BE2C (cell line): ENCODE data around the gene MAGEB4. TPM values are rescaled to one million over a fixed set of nuclear protein-coding genes. Genes with fewer than 3 reads are reported as not detected.
"Not testable (repeated sequence)": the region's sequence is repeated elsewhere in the genome, so short reads cannot be mapped to it uniquely, and the experiment has no call there.

Source experiments
- DNase-seq: peaks from one replicate; pipeline ENCODE4 v3.0.0-alpha.2; 2020
- H3K27me3 ChIP-seq: fragments of 250-450 bp; sonication (Bioruptor Pico); 2 replicates; pipeline ENCODE4 v1.5.1; 2020; ENCODE audit warnings: mild to moderate bottlenecking
- H3K36me3 ChIP-seq: fragments of 250-450 bp; sonication (Bioruptor Pico); 2 replicates; pipeline ENCODE4 v1.5.1; 2020; ENCODE audit warnings: mild to moderate bottlenecking
- H3K4me1 ChIP-seq: fragments of 250-450 bp; sonication (Bioruptor Pico); 2 replicates; pipeline ENCODE4 v1.5.1; 2020
- H3K4me3 ChIP-seq: 2 replicates; pipeline ENCODE4 v1.5.1; 2011; ENCODE audit warnings: low read depth, low read length
- H3K9me3 ChIP-seq: fragments of 250-450 bp; sonication (Bioruptor Pico); 2 replicates; pipeline ENCODE4 v1.5.1; 2020
- polyA plus RNA-seq: library from polyadenylated mRNA; unstranded; fragments of >200 nt; gene quantifications from one replicate; pipeline ENCODE4 v1.2.1, GENCODE V29; 2012; ENCODE audit warnings: low read depth, missing spikeins; ENCODE audit not compliant: insufficient read length, insufficient read depth
- TF ChIP-seq, protein P1 (sequence below): IDR thresholded peaks from 2 replicates; pipeline ENCODE4 v1.5.1; 2012; ENCODE audit warnings: mild to moderate bottlenecking, low read depth, low read length

Gene MAGEB4
- not detected for polyA plus RNA-seq

DNA sequence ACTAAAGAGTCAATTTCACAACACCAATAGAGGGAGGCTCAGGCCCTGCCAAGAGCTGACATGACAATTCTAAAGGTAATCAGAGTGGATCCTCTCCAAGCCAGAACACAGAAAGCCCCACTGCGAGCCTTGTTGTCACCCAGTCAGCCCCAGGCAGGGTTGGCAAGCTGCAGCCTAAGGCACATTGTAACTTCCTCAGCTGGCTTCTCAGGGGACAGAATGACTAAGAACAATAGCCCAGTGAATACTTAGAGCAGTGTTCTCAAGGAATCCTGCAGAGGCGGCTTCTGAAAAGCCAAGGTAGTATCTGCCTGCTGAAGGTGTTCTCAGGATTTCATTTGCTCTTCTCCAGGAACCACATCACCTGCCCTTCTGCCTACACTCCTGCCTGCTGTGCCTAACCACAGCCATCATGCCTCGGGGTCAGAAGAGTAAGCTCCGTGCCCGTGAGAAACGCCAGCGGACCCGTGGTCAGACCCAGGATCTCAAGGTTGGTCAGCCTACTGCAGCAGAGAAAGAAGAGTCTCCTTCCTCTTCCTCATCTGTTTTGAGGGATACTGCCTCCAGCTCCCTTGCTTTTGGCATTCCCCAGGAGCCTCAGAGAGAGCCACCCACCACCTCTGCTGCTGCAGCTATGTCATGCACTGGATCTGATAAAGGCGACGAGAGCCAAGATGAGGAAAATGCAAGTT, at the start of gene MAGEB4:
Gene MAGEB4, plus strand, starts transcription at position 277 of the 692 bp plus-strand sequence. Its CDS starts 136 bp downstream, at position 413.
- no peak for DNase-seq
- H3K4me1 ChIP-seq: no peaks in the 10 kb centered on the region
- TF ChIP-seq, protein P1, sequence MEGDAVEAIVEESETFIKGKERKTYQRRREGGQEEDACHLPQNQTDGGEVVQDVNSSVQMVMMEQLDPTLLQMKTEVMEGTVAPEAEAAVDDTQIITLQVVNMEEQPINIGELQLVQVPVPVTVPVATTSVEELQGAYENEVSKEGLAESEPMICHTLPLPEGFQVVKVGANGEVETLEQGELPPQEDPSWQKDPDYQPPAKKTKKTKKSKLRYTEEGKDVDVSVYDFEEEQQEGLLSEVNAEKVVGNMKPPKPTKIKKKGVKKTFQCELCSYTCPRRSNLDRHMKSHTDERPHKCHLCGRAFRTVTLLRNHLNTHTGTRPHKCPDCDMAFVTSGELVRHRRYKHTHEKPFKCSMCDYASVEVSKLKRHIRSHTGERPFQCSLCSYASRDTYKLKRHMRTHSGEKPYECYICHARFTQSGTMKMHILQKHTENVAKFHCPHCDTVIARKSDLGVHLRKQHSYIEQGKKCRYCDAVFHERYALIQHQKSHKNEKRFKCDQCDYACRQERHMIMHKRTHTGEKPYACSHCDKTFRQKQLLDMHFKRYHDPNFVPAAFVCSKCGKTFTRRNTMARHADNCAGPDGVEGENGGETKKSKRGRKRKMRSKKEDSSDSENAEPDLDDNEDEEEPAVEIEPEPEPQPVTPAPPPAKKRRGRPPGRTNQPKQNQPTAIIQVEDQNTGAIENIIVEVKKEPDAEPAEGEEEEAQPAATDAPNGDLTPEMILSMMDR: no peak
- H3K36me3 ChIP-seq: no peaks in the 10 kb centered on the region
- H3K4me3 ChIP-seq: no peak within 1 kb of the TSS
- H3K27me3 ChIP-seq: no peaks in the 10 kb centered on the region
- no peaks in the 10 kb centered on the region for H3K9me3 ChIP-seq

- not testable (repeated sequence) for H3K27me3 ChIP-seq, H3K4me1 ChIP-seq, DNase-seq, H3K9me3 ChIP-seq, H3K36me3 ChIP-seq, H3K4me3 ChIP-seq
These were observed 47.9 kb upstream of the MAGEB4 start for GRCh38 chrX:30193910-30194309.

DNA sequence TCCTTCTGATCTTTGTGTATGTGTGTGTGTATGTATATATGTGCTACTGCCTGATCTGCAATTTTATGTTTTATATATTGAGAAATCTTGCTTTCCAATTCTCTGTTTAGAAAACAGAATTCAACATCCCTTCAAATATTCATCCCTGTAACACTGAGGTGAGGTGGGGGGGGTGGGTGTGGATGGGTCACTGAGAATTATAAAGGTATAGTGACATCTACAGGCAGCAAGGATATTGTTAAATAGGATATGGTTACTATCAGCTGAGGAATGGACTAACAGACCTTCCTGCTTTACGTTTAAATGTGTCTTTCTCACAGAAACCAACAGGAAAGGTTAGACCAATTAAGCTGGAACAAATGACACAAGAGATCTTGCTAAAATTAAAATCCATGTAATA, 45.5 kb upstream of the MAGEB4 start:
- no peaks in the 10 kb centered on the region for H3K27me3 ChIP-seq
- DNase-seq: no peak

DNA sequence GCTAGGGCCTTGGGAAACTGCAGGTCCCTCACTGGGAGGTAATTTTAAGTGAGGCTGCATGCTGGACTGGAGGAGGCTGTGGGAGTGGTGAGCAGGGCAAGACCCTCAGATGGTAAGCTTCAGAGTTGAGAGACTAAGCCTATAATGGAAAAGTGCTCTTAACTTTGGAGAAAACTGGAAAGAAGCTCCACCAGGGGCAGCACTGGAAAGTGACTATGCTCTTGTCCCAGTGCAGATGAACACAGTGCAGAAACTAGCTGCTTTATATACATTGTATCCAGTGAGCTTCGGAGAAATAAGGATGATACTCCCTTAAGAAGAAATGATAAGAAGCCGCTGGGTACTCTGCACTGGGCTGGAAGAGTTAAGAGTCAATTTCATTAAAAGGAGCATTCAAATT, 29.6 kb upstream of the MAGEB4 start:
- Histone ChIP-seq H3K36me3 (no peaks in the 10 kb centered on the region), H3K9me3 (no peaks in the 10 kb centered on the region), H3K4me1 (no peaks in the 10 kb centered on the region), H3K4me3 (no peak overlapping the region), H3K27me3 (no peaks in the 10 kb centered on the region)
- DNase-seq: no peak
- TF ChIP-seq, protein P1: no peak

More for the DNA sequence above, 45.5 kb upstream of the MAGEB4 start:
- Histone ChIP-seq H3K36me3 (no peaks in the 10 kb centered on the region), H3K4me1 (no peaks in the 10 kb centered on the region), H3K9me3 (no peaks in the 10 kb centered on the region), H3K4me3 (no peak overlapping the region)
- TF ChIP-seq, protein P1: no peak

DNA sequence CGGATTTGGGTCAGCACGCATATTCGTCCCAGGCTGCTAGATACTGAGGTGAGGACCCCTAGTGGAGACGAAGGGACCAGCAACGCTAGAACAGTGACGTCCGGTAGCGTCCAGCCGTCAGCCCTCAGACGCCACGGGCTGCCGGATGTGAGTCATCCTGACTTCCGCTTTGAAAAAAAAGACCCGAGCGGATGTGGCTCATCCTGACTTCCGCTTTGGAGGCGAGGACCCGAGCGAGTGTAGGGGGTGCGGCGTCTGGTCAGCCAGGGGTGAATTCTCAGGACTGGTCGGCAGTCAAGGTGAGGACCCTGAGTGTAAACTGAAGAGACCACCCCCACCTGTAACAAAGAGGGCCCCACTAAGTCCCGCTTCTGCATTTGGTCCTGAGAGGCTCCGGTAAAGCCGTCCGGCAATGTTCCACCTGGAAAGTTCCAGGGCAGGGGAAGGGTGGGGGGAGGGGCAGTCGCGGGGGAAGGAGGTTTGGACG, 26.4 kb upstream of the MAGEB4 start, which contains the start of gene MAGEB2:
Gene MAGEB2, plus strand, starts transcription at position 207 of the 487 bp plus-strand sequence. CDS start 3,018 bp downstream, outside the sequence.
- DNase-seq: peak; percentile 3
- H3K4me1 ChIP-seq: no peaks in the 10 kb centered on the region
- TF ChIP-seq, protein P1: no peak
- H3K27me3 ChIP-seq: no peaks in the 10 kb centered on the region
- no peaks in the 10 kb centered on the region for H3K36me3 ChIP-seq
- no peak within 1 kb of the TSS for H3K4me3 ChIP-seq
- H3K9me3 ChIP-seq: no peaks in the 10 kb centered on the region

GRCh38 chrX:30217465-30217864, 24.3 kb upstream of the MAGEB4 start:
- H3K27me3 ChIP-seq: no peaks in the 10 kb centered on the region
- DNase-seq: no peak
- H3K4me1 ChIP-seq: no peaks in the 10 kb centered on the region
- H3K9me3 ChIP-seq: no peaks in the 10 kb centered on the region
- TF ChIP-seq, protein P1: no peak
- no peaks in the 10 kb centered on the region for H3K36me3 ChIP-seq
- H3K4me3 ChIP-seq: no peak overlapping the region
